ENCODE measurements around the gene SCAPER.

- no peak for TF ChIP-seq CTCF (IDR thresholded peaks at IDR 0.05)
- no peak for TF ChIP-seq EZH2 (IDR thresholded peaks at IDR 0.05; ENCODE audit: borderline replicate concordance, insufficient read depth, low read depth, low read length, poor library complexity, severe bottlenecking)
These were observed 486.6 kb downstream of the SCAPER start for GRCh38 chr15:76418352-76419140.
